ENCODE results near the gene RMND5B. TPM values are rescaled to one million over a fixed set of nuclear protein-coding genes. Genes with fewer than 3 reads are reported as not detected.

RMND5B gene
- total RNA-seq, 1 experiment from 2014 or later, result 48.4 TPM

- no peaks in the 10 kb centered on the region for H3K9me3 ChIP-seq
- no TSS peak for BruUV-seq (replicated peaks)
- DNase-seq, result no peak
- TF ChIP-seq CTCF (IDR thresholded peaks at IDR 0.05; ENCODE audit: insufficient read depth in 1 of 2, low read depth in 1 of 2, low read length in 1 of 2, severe bottlenecking in 1 of 2, unreplicated experiment in 1 of 2), result no peak
- CTCF ChIA-PET, result interaction anchor here (0.8 kb wide), 1 partner anchor 23 kb away, joined by 3 read pairs; no protein-coding TSS in a partner anchor
- H3K4me1 ChIP-seq, result no peaks in the 10 kb centered on the region
- H3K27me3 Mint-ChIP-seq (ENCODE audit: insufficient read depth, unreplicated experiment), result peaks cover 6% of the 10 kb centered on the region
- H3K4me3 ChIP-seq (ENCODE audit: low read depth, low read length), result no peak overlapping the region
- H3K9me3 Mint-ChIP-seq (ENCODE audit: unreplicated experiment), result no peaks in the 10 kb centered on the region
- H3K36me3 ChIP-seq (ENCODE audit: control insufficient read depth, insufficient read depth, low read length), result no peaks in the 10 kb centered on the region
- no peak overlapping the region for H3K27ac Mint-ChIP-seq (ENCODE audit: unreplicated experiment)
- H3K27me3 ChIP-seq (replicated peaks; ENCODE audit: control insufficient read depth, insufficient read depth, low read length), result no peaks in the 10 kb centered on the region
- intact Hi-C loops (cut with micrococcal nuclease; ENCODE audit: unreplicated experiment), result no loop called here
- no peaks in the 10 kb centered on the region for H3K36me3 Mint-ChIP-seq (ENCODE audit: insufficient read depth, unreplicated experiment)
- POLR2A ChIA-PET, result no interaction called here
- no peak overlapping the region for H3K4me3 Mint-ChIP-seq (ENCODE audit: unreplicated experiment)
- H3K4me1 Mint-ChIP-seq (ENCODE audit: low read depth, unreplicated experiment), result peaks cover 4% of the 10 kb centered on the region
These were observed 32.1 kb upstream of the RMND5B start for GRCh38 chr5:178098685-178099084.

DNA sequence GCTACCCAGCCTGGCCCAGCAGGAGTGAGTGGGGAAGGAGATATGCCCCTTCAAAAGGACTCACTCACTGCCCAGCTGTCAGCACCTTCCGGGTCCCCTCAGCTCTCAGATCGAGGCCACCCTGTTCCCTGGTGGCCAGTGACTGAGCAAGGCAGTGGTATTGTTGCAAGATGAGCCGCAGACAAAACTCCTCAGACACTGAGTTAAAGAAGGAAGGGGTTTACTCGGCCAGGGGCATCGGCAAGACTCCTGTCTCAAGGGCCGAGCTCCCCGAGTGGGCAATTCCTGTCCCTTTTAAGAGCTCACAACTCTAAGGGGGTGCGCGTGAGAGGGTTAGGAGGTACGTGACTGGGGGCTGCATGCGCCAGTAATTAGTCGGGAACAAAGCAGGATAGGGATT lies 27.2 kb upstream of the RMND5B start:
- ChIA-PET POLR2A (no interaction called here), CTCF (no interaction called here)
- Histone ChIP-seq H3K36me3 (ENCODE audit: control insufficient read depth, insufficient read depth, low read length) (no peaks in the 10 kb centered on the region), H3K9me3 (no peaks in the 10 kb centered on the region), H3K27me3 (replicated peaks; ENCODE audit: control insufficient read depth, insufficient read depth, low read length) (no peaks in the 10 kb centered on the region), H3K4me3 (ENCODE audit: low read depth, low read length) (no peak overlapping the region), H3K4me1 (no peaks in the 10 kb centered on the region)
- intact Hi-C loops (cut with micrococcal nuclease; ENCODE audit: unreplicated experiment), result no loop called here
- no peaks in the 10 kb centered on the region for H3K9me3 Mint-ChIP-seq (ENCODE audit: unreplicated experiment)
- BruUV-seq (replicated peaks), result no TSS peak
- peaks cover 6% of the 10 kb centered on the region for H3K4me1 Mint-ChIP-seq (ENCODE audit: low read depth, unreplicated experiment)
- no peaks in the 10 kb centered on the region for H3K36me3 Mint-ChIP-seq (ENCODE audit: insufficient read depth, unreplicated experiment)
- TF ChIP-seq CTCF (IDR thresholded peaks at IDR 0.05; ENCODE audit: insufficient read depth in 1 of 2, low read depth in 1 of 2, low read length in 1 of 2, severe bottlenecking in 1 of 2, unreplicated experiment in 1 of 2), result no peak
- no peak overlapping the region for H3K4me3 Mint-ChIP-seq (ENCODE audit: unreplicated experiment)
- peaks cover 2% of the 10 kb centered on the region for H3K27me3 Mint-ChIP-seq (ENCODE audit: insufficient read depth, unreplicated experiment)
- DNase-seq, result no peak
- H3K27ac Mint-ChIP-seq (ENCODE audit: unreplicated experiment), result no peak overlapping the region

GRCh38 chr5:178104492-178104891 lies 26.3 kb upstream of the RMND5B start:
- H3K36me3 ChIP-seq (ENCODE audit: control insufficient read depth, insufficient read depth, low read length), result no peaks in the 10 kb centered on the region
- H3K4me1 Mint-ChIP-seq (ENCODE audit: low read depth, unreplicated experiment), result peaks cover 6% of the 10 kb centered on the region
- no peaks in the 10 kb centered on the region for H3K27me3 ChIP-seq (replicated peaks; ENCODE audit: control insufficient read depth, insufficient read depth, low read length)
- no peaks in the 10 kb centered on the region for H3K9me3 ChIP-seq
- H3K4me1 ChIP-seq, result no peaks in the 10 kb centered on the region
- H3K36me3 Mint-ChIP-seq (ENCODE audit: insufficient read depth, unreplicated experiment), result no peaks in the 10 kb centered on the region
- TF ChIP-seq CTCF (IDR thresholded peaks at IDR 0.05; ENCODE audit: insufficient read depth in 1 of 2, low read depth in 1 of 2, low read length in 1 of 2, severe bottlenecking in 1 of 2, unreplicated experiment in 1 of 2), result no peak
- POLR2A ChIA-PET, result no interaction called here
- H3K27ac Mint-ChIP-seq (ENCODE audit: unreplicated experiment), result no peak overlapping the region
- intact Hi-C loops (cut with micrococcal nuclease; ENCODE audit: unreplicated experiment), result no loop called here
- DNase-seq, result no peak
- BruUV-seq (replicated peaks), result no TSS peak
- CTCF ChIA-PET, result no interaction called here
- peaks cover 2% of the 10 kb centered on the region for H3K27me3 Mint-ChIP-seq (ENCODE audit: insufficient read depth, unreplicated experiment)
- no peak overlapping the region for H3K4me3 Mint-ChIP-seq (ENCODE audit: unreplicated experiment)
- H3K4me3 ChIP-seq (ENCODE audit: low read depth, low read length), result no peak overlapping the region
- no peaks in the 10 kb centered on the region for H3K9me3 Mint-ChIP-seq (ENCODE audit: unreplicated experiment)

Data from Caco-2 (cell line).